HG03342 (cell line): Measurements from ENCODE around the gene YTHDC2.

Source experiments
- ATAC-seq: cut with Tn5 transposase; IDR thresholded peaks from one replicate; pipeline ENCODE4 v1.9.1; 2021; ENCODE audit warnings: mild to moderate bottlenecking, moderate library complexity; ENCODE audit not compliant: unreplicated experiment

YTHDC2 gene

DNA sequence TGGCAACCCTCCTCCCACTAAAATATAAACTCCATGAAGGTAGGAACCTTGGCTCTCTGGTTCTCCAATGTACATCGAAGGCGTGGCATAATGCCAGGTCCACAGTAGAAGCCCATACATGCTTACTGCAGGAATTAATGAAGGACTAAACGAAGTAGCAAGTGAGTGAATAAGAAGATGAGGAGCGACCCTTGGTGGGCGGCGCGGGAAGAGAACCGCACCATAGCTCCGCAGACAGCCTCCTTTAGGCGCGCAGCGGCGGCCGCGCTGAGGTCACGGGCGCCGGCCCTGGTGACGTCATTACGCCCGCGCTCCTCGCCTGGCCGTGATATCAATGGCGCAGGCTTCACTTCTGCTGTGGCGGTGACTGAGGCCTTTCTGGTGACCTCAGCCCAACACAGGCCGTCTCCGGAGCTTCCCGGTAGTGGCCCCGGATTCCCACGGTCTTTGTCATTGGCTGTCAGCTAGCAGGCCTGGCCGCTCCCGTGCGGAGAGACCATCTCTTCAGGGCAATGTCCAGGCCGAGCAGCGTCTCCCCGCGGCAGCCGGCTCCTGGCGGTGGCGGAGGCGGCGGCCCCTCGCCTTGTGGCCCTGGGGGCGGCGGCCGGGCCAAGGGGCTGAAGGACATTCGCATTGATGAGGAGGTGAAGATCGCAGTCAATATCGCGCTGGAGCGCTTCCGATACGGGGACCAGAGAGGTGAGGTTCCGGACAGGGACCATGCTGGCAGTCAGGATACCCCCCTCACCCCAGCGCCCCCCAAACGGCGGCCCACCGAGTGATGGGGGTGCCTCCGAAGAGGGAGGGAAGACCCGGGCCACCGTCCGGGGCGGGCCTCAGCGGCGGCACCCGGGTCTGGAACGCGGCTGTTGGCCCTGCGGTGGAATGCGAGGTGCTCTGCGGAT is at the start of gene YTHDC2:
TSS of gene YTHDC2 (plus strand) at position 311 of the 905 bp plus-strand sequence. CDS start at position 513, 202 bp downstream.
- peak; percentile 99 for ATAC-seq

DNA sequence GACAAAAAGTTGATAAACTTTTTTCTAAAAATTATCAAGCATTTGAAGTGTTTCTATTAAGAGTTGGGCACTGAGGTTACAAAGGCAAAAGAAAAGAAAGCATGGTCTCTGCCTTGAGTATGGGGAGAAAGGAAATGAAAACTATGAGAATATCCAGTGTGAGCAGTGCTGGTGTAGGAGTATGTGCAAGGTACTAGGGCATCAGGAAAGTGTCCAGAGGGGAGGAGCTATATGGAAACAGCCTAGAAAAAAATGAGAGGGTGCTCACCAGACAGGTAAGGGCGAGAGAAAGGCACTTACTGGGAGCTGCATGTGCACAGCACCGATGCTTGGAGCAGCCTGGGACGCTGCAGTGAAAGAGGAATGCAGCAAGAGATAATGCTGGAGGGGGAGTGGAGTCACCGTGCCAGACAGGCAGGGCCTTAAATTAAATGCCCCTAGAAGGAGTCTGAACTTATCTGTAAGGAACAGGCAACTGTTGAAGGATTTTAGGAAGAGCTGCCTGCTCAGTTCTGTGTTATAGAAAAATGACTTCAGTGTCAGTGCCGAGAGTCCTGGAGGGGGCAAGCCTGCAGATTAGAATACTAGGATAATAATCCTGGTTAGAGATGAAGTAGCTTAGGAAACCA is 39.3 kb upstream of the YTHDC2 start:
- ATAC-seq = no peak

DNA sequence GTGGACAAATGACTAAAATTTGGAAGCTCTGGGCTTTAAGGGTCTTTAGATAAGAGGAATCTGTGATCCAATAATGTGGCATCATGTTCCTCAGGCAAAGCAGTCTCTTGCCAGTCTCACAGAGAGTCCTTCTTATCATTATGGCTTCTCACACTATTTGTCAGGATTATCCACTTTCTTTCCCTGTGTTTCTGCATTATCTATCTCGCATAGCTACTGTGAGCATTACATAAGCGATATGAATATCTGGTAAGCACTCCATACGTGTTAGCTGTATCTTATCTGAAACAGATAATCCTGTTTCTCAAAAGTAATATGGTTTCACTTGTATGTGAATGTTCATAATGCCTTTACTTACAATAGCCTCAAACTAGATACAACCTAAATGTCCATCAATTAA is 34.8 kb upstream of the YTHDC2 start:
- no peak for ATAC-seq

GRCh38 chr5:113480243-113480642 is 33.3 kb upstream of the YTHDC2 start:
- no peak for ATAC-seq

DNA sequence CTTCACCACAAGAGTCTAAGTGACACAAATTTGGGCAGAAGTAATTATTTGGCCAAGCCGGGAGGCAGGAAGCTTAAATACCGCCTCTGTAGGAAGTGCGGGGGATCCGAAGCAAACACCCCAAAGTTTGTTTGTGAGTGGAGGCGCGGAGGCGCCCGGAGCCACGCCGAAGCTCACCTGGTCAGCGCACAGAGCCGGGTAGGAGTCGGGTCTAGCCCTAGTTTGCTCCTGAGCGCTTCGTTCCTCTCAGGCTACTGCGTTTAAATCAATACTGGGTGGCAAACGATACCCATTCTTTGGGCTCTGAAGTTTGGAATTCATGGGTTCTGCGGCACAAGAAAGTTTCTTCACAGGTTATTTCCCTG is 26.1 kb upstream of the YTHDC2 start:
- no peak for ATAC-seq

DNA sequence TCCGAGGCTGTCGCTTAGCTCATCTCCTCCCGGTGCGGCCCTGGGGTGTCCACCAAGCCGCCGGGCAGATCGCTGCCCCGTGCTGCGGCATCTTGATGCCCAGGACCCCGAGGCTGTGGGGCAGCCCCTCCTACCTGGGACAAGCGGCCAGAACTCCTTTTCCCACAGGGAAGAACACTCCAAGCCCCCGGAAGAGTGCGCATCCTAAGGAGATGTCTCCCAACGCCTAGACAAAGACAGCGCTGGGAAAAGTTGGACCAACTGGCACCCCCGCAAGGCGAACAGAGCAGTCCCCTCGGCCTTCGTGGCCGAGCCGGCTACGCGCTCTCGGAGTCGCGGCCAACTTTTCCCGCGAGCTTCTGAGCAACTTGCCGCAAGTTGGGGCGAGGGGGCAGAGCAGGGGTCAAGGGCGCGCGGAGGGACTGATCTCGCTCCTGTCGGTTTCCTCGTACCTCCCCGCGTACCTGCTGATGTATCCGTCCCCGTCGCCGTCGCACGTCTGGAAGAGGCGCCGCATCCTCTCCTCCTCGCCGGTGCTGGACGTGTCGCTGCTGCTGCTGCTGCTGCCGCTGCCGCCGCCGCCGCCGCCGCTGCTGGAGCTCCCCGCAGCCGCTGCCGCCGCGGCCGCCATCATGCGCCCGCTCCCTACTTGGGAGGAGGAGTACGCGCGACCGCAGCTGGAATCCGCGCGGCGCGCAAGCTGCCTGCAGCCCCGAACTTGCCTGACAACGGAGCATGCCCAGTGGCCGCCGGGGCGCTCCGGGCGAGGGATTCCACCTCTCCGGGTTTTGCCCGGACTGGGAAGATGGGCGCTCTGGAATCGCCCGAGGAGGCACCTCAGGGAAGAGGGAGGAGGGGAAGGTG is 25.5 kb upstream of the YTHDC2 start, which contains the start of gene MCC:
TSS of gene MCC (minus strand) at position 673 of the 864 bp plus-strand sequence.
- no peak for ATAC-seq

GRCh38 chr5:113488645-113489184 is 24.8 kb upstream of the YTHDC2 start:
- ATAC-seq = no peak

DNA sequence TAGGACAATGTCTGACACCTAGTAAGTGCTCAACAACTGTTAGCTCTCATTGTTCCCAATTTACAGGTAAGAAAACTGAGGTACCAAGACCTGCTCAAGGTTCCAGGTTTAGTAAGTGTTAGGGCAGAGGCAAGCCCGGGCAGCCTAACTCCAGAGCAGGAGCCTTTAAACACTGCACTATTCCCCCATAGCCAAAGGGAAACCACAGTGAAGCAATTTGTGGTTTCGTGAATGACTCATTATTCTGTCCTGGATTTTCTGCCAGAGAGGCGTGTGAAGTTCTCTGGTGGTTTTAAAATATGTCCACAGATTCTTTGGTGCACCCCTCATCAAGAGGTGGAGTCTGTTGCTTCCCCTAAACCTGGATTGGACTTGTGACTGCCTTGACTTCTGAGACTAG is 24.2 kb upstream of the YTHDC2 start:
- peak; percentile 46 for ATAC-seq

- no peak for ATAC-seq
These were observed 23.2 kb upstream of the YTHDC2 start for GRCh38 chr5:113490317-113490716.

- ATAC-seq = no peak
These were observed 22.5 kb upstream of the YTHDC2 start for GRCh38 chr5:113491022-113491421.

DNA sequence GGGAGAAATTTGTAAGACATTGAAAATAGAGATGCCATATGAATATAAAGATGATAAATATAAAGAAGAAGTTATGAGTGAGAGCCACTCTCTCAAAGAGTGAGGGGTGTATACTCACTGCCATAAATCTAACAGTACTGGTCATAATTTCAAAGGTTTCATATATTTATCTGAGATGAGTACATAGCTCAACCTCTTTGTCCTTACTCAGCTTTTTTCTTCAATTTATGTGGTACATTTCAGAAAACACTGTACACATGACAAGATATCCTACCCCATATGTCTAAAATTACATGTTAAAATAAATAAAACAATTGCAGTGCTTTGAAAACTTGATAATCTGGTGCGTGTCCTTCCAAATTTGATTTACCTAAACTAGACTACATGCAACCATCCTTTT is 20.0 kb upstream of the YTHDC2 start:
- ATAC-seq = no peak

GRCh38 chr5:113495422-113495841 is 18.1 kb upstream of the YTHDC2 start:
- ATAC-seq = no peak

DNA sequence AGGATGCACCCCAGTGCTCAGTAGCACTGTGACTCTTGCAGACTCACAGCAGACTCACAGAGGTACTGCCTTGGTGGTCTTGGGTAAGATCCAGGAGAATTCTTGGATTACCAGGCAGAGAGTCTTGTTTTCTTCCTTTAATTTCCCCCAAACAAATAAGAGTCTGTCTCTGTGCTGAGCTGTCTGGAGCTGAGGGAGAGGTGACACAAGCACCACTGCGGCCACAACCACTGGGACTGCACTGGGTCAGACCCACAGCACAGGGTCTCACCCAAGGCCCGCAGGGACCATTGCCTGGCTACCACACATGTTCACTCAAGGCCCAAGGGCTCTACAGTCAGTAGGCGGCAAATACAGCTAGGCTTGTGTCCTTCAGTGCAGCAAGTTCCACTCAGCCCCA is 11.4 kb upstream of the YTHDC2 start:
- ATAC-seq = no peak

- no peak for ATAC-seq
These were observed 10.3 kb upstream of the YTHDC2 start for GRCh38 chr5:113503146-113503545.

DNA sequence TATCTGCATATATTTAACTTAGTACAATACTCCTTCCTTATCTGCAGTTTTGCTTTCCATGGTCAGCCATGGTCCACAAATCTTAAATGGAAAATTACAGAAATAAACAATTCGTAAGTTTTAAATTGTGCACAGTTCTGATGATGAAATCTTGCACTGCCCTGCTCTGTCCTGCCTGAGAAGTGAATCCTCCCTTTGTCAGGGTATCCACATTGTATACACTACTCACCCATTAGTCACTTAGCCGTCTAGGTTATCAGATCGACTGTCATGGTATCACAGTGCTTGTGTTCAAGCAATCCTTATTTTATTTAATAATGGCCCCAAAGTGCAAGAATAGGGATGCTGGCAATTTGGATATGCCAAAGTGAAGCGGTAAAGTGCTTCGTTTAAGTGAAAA is 8.3 kb upstream of the YTHDC2 start:
- no peak for ATAC-seq

GRCh38 chr5:113507601-113508000 is 5.9 kb upstream of the YTHDC2 start:
- ATAC-seq = peak; percentile 50

GRCh38 chr5:113508756-113509155 is 4.7 kb upstream of the YTHDC2 start:
- no peak for ATAC-seq

DNA sequence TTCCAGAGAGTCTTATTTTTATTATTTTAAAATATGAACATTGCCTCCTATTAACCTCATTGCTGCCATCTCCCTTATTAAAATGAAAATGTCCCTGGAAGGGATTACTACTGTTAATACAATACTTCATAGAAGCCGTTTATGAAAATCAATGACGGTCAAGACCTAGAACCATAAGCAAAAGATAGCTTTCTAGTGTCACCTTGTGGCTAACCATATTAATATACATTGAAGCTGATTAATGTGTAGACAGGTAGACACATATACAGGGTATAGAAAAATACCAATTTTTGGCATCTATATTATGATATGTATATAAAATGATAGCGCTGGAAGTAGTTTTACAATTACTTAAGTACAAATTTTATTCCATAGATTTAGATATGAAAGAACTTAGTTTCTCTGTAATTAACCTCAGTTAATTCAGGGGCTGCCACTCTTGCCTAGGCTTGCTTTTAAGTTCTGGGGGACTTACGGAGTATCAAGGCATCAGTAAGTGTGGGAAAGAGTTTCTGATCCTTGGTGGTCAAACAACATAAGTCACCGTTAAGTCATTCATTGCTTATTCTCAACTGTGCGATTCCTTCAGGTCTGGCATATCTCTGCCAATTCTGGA is 2.5 kb upstream of the YTHDC2 start:
- no peak for ATAC-seq

DNA sequence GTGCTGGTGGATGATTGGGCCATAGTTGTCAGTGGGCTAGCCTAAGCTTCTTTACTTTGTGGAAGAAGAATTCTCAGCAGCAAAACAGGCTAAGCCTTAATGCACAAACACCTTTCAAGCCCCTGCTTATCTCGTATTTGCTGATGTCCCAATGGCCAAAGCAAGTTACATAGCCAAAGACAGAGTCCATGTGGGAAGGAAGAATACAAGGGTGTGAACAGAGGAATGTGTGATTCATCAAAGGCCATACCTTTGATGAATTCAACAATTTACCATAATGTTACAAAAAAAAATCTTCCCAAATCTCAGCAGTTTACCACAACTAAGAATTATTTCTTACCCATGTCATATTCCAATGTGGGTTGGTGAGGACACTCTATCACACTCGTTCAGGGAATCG is 1.2 kb upstream of the YTHDC2 start:
- ATAC-seq = no peak

DNA sequence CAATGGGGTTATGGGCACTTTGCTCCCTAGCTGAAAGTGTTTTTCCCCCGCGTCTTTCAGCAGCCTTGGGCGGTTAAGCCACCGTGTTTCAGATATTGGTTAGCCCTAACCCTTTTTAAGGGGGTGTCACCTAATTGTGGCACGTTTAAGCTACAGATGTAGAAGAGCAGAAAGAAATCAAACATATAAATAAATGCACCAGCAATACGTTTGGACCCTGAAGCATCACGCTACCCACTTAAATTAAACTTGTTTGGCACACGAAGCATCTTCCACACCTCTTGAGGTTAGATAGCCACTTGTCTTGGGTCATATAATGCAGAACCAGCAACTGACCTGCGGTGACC is 768 bp downstream of the YTHDC2 start:
- ATAC-seq = no peak

- ATAC-seq = no peak
These were observed 5.4 kb downstream of the YTHDC2 start for GRCh38 chr5:113518884-113519283.
